Measurements from ENCODE around the gene VPS16.

Gene VPS16

DNA sequence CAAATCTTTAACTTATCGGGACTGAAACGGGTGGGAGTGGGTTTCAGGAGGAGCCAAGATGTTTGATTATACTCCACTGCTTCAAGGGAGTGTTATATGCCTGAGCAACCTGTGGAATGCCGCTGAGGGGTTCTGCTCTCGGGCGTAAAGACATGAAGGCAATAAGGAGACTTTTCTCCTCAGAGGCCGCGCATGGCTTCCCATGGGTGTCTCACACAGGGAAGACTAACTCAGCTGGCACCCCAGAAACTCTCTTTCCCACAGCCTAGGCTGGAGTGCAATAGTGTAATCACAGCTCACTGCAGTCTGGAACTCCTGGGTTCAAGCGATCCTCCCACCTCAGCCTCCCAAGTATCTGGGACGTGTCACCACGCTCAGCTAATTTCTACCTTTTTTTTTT is 30.9 kb upstream of the VPS16 start:
- TF ChIP-seq, protein P1, sequence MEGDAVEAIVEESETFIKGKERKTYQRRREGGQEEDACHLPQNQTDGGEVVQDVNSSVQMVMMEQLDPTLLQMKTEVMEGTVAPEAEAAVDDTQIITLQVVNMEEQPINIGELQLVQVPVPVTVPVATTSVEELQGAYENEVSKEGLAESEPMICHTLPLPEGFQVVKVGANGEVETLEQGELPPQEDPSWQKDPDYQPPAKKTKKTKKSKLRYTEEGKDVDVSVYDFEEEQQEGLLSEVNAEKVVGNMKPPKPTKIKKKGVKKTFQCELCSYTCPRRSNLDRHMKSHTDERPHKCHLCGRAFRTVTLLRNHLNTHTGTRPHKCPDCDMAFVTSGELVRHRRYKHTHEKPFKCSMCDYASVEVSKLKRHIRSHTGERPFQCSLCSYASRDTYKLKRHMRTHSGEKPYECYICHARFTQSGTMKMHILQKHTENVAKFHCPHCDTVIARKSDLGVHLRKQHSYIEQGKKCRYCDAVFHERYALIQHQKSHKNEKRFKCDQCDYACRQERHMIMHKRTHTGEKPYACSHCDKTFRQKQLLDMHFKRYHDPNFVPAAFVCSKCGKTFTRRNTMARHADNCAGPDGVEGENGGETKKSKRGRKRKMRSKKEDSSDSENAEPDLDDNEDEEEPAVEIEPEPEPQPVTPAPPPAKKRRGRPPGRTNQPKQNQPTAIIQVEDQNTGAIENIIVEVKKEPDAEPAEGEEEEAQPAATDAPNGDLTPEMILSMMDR (IDR thresholded peaks at IDR 0.05; ENCODE audit: borderline replicate concordance, insufficient read depth, low read depth, low read length), result no peak
- no peak overlapping the region for H3K4me3 ChIP-seq (ENCODE audit: low read depth, low read length)

DNA sequence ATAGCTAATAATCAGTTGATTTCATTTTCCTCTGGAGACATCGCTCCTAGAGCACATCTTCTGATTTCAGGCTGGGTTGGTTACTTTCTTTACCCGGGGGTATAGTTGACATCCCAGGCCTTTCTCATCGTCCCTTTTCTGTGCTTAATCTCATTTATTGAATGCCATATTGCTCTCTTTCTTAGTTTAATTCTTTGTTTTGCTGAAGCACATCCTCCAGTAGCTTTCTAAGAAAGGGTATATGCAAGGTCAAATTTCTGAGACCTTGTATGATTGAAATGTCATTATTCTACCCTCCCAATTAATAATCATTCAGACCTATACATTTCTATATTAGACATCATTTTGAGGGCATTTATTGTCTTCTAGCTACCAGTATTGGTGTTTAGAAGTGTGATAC is 28.4 kb upstream of the VPS16 start:
- no peak overlapping the region for H3K4me3 ChIP-seq (ENCODE audit: low read depth, low read length)
- TF ChIP-seq, protein P1 (IDR thresholded peaks at IDR 0.05; ENCODE audit: borderline replicate concordance, insufficient read depth, low read depth, low read length), result no peak

DNA sequence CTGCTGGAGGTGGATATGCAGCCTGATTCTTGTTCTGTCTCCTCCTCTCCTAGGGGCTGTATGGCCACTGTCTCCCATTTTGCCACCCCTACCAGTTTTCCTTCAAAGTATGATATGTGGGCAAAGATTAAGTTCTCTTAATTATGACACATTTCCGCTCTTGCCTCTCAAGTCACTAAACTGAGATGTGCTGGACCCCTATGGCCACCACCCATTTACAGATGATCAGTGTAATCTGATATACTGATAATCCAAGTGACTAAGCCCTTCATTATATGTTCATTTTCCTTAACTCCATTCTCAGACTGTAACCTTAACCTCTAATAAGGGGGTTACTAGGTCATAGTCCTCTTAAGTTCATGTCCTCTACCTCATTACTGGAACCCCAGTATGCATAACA is 26.5 kb upstream of the VPS16 start:
- H3K4me3 ChIP-seq (ENCODE audit: low read depth, low read length), result no peak overlapping the region
- TF ChIP-seq, protein P1 (IDR thresholded peaks at IDR 0.05; ENCODE audit: borderline replicate concordance, insufficient read depth, low read depth, low read length), result no peak

DNA sequence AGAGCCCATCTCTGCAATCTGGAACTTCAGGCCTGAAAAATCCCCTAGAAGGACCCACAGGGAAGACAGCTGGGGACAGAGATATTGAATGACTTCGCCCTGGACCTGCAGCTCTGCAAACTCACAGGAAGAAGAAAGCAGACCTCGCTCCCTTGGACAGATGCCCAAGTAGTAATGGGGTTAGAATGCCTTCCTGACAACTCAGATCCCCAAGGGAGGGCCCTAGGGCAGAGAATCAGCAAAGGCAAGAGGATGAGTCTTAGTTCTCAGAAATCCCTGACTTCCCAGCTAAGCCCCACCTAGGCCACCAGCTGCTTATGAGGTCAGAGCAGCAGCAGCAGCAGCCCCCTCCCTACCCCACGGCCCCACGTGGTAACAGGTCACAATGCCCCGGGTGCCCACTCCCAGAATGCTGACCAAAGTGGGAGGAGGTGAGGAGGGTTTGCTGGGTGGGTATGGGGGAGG is 25.9 kb upstream of the VPS16 start, which contains the start of gene C20orf141:
TSS of gene C20orf141 (plus strand) at position 401 of the 465 bp plus-strand sequence. CDS start 198 bp downstream, outside the sequence.
- TF ChIP-seq, protein P1 (IDR thresholded peaks at IDR 0.05; ENCODE audit: borderline replicate concordance, insufficient read depth, low read depth, low read length), result no peak
- no peak within 1 kb of the TSS for H3K4me3 ChIP-seq (ENCODE audit: low read depth, low read length)

DNA sequence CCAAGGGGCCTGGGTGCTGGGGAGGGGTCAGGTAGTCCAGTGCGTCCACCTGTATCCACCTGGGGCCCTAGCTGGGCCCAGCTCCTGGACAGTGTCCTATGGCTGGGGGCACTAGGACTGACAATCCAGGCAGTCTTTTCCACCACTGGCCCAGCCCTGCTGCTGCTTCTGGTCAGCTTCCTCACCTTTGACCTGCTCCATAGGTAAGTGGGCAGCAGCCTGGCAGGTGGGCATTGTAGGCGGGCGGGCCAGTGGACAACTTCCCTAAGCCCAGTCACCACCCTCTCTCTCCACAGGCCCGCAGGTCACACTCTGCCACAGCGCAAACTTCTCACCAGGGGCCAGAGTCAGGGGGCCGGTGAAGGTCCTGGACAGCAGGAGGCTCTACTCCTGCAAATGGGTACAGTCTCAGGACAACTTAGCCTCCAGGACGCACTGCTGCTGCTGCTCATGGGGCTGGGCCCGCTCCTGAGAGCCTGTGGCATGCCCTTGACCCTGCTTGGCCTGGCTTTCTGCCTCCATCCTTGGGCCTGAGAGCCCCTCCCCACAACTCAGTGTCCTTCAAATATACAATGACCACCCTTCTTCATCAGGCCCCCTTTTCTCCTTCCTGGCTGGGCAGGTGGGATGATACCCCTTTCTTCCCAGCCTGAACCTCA is 25.2 kb upstream of the VPS16 start:
- H3K4me3 ChIP-seq (ENCODE audit: low read depth, low read length), result no peak overlapping the region
- TF ChIP-seq, protein P1 (IDR thresholded peaks at IDR 0.05; ENCODE audit: borderline replicate concordance, insufficient read depth, low read depth, low read length), result no peak

DNA sequence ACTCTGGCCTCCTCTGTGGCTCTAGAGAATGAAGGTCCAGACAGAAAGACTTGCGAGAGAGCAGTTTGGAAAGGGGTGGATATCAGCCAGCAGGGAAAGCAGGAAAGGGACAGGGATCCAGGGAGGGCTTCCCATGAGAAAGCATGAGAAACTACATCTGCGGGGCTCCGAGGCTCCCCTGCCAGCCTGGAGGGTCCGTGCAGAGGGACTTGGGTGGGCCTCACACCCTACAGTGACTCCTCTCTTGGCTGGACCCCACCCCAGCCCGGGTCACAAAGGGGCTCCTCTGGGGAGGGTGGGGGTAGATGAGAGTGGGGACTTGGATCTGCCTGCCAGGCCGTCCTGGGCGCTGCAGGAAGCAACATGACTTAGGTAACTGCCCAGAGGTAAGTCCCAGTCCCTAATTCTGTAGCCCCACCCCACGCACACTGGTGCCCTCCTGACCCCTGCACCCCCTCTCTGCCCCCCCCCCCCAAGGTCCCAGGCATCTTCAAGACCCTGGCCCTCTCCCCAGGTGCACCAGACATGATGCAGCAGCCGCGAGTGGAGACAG is 24.4 kb upstream of the VPS16 start, which contains the start of gene TMEM239:
TSS of gene TMEM239 (plus strand) at position 335 of the 553 bp plus-strand sequence. CDS start at position 526, 191 bp downstream.
- TF ChIP-seq, protein P1 (IDR thresholded peaks at IDR 0.05; ENCODE audit: borderline replicate concordance, insufficient read depth, low read depth, low read length), result no peak
- H3K4me3 ChIP-seq (ENCODE audit: low read depth, low read length), result no peak within 1 kb of the TSS

All from GM12875 (cell line).